ENCODE results near the gene CST3. TPM values are rescaled to one million over a fixed set of nuclear protein-coding genes. Genes with fewer than 3 reads are reported as not detected.

The CST3 gene
- total and polyA plus RNA-seq, 3 donors from 2014 or later = 1,703 to 4,272 (median 3,145) TPM

DNA sequence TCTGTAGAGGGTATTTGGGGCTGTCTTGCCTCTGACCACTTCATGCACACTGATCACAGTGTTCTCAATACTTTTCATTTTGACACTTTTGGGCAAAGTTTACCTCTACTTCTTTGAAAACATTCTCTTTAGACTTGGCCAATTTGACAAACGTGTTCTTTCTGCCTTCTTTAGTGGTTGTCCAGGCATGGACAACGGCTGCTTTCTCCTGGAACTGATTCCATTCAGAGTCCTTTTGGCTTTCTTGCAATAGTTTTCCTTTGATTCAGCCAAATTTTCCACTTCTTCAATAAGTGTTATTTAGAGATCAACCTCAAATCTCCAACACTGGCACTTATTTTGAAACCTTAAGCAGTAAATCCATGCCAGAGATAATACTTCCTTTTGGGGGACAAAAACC, 25.4 kb downstream of the CST3 start:
- Histone ChIP-seq H3K36me3 (ENCODE audit: low read depth, missing control alignments) (no peaks in the 10 kb centered on the region), H3K27ac (peak overlapping the region in 1 of 2 donors; percentile 19), H3K4me3 (no peak overlapping the region), H3K9me3 (no peaks in the 10 kb centered on the region), H3K27me3 (no peaks in the 10 kb centered on the region), H3K4me1 (peaks cover 3% of the 10 kb centered on the region)
- no peak for DNase-seq
- 51 to 65% methylated on average over 2 of the region's 2 CpGs for WGBS, 2 donors
- TF ChIP-seq POLR2A (IDR thresholded peaks at IDR 0.05) = no peak
- TF ChIP-seq, protein P1, sequence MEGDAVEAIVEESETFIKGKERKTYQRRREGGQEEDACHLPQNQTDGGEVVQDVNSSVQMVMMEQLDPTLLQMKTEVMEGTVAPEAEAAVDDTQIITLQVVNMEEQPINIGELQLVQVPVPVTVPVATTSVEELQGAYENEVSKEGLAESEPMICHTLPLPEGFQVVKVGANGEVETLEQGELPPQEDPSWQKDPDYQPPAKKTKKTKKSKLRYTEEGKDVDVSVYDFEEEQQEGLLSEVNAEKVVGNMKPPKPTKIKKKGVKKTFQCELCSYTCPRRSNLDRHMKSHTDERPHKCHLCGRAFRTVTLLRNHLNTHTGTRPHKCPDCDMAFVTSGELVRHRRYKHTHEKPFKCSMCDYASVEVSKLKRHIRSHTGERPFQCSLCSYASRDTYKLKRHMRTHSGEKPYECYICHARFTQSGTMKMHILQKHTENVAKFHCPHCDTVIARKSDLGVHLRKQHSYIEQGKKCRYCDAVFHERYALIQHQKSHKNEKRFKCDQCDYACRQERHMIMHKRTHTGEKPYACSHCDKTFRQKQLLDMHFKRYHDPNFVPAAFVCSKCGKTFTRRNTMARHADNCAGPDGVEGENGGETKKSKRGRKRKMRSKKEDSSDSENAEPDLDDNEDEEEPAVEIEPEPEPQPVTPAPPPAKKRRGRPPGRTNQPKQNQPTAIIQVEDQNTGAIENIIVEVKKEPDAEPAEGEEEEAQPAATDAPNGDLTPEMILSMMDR (IDR thresholded peaks at IDR 0.05) = no peak
- intact Hi-C loops (cut with DNase I; ENCODE audit: low total_unique reads) = no loop called here

- Histone ChIP-seq H3K4me3 (no peak overlapping the region), H3K36me3 (ENCODE audit: low read depth, missing control alignments) (no peaks in the 10 kb centered on the region), H3K27me3 (no peaks in the 10 kb centered on the region), H3K9me3 (no peaks in the 10 kb centered on the region), H3K4me1 (peaks cover 6% of the 10 kb centered on the region), H3K27ac (no peak overlapping the region)
- intact Hi-C loops (cut with DNase I; ENCODE audit: low total_unique reads) = loop anchor here (10.0 kb wide), 1 partner anchor 165 kb away; no protein-coding TSS in a partner anchor
- 90 to 96% methylated on average over 5 of the region's 5 CpGs for WGBS, 2 donors
- no peak for TF ChIP-seq POLR2A (IDR thresholded peaks at IDR 0.05)
- TF ChIP-seq, protein P1 (IDR thresholded peaks at IDR 0.05) = no peak
- no peak for DNase-seq
These were observed 28.2 kb downstream of the CST3 start for GRCh38 chr20:23609486-23610109.

DNA sequence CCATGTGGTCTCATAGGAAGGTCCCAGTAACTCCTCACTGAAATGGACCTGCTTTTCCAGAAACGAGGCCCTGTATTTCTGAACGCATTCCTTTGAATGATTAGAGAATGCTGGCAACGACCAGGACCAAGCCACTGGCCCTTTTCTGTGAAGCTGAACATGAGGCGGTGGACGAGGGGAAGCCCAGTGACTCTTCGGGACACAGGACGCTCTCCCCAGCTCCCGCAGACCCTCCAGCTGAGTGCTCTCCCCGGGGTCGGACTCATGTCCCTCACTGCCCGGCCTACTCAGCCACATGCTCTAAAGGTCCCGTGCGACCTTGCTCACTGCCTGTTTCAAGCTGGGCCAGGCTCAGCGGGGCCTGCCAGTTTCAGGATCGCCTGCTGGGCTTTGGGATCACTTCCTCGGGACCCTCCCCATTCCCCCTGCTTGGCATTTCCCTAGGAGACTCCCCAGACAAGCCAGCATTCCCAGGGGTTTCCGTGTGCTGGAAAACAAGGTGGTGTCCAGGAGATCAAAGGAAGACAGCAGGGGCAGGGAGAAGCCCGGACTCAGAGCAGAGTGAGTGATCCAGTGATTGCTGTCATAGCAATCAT, 29.4 kb downstream of the CST3 start:
- TF ChIP-seq POLR2A (IDR thresholded peaks at IDR 0.05) = no peak
- TF ChIP-seq, protein P1 (IDR thresholded peaks at IDR 0.05) = no peak
- WGBS, 2 donors = 76 to 78% methylated on average over 8 to 18 of the region's 18 CpGs
- Histone ChIP-seq H3K27me3 (no peaks in the 10 kb centered on the region), H3K9me3 (no peaks in the 10 kb centered on the region), H3K4me1 (peaks cover 6% of the 10 kb centered on the region), H3K36me3 (ENCODE audit: low read depth, missing control alignments) (no peaks in the 10 kb centered on the region), H3K27ac (no peak overlapping the region), H3K4me3 (no peak overlapping the region)
- no peak for DNase-seq
- intact Hi-C loops (cut with DNase I; ENCODE audit: low total_unique reads) = loop anchor here (10.0 kb wide), 1 partner anchor 164 kb away; no protein-coding TSS in a partner anchor

DNA sequence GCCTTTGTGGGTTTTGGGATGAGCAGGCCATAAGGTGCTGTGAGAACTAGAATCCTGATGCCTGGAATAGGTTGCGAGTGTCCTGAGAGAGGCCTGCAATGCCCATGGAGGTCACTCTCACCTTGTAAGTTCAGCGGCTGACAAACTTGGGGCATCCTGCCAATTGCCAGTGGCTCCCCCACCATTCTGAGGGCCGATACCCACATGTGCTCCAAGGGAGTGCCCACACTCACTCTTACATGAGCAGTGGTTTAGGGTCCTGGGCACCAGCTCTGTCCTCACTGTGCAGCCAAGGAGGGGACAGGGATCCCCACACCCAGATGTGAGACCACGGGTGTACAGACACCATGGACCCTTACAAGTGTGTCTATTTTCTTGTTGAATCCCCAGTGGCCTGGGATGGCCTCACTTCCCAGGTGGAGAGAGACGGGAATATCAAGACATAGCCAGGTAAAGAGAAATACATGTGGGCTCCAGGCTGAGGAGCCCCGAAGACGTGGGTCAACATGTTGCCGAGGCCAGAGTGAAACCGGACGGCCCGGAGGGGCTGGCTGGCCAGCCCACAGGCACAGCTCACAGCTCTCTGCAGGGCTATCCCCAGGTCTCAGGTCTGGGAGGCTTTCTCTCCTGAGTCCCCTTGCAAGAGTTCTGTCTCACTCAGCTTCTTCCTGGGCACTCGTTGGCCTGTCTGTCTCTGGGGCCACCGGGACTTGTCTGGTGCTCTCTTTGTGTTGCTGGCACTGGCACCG, 30.1 kb downstream of the CST3 start:
- no peak for TF ChIP-seq POLR2A (IDR thresholded peaks at IDR 0.05)
- TF ChIP-seq, protein P1 (IDR thresholded peaks at IDR 0.05) = no peak
- DNase-seq = no peak
- Histone ChIP-seq H3K4me3 (no peak overlapping the region), H3K27me3 (no peaks in the 10 kb centered on the region), H3K27ac (no peak overlapping the region), H3K9me3 (no peaks in the 10 kb centered on the region), H3K36me3 (ENCODE audit: low read depth, missing control alignments) (no peaks in the 10 kb centered on the region), H3K4me1 (peaks cover 6% of the 10 kb centered on the region)
- intact Hi-C loops (cut with DNase I; ENCODE audit: low total_unique reads) = loop anchor here (10.0 kb wide), 1 partner anchor 163 kb away; no protein-coding TSS in a partner anchor
- WGBS, 2 donors = 89 to 93% methylated on average over 9 to 14 of the region's 14 CpGs
